Stimulated activated CD4-positive, alpha-beta T cell treated with anti-CD3 and anti-CD28 coated beads, Interleukin-4, amount 100 ng/mL, for 48 hours (primary cell): ENCODE measurements around the gene TAF9B.
"Not testable (repeated sequence)": the region's sequence is repeated elsewhere in the genome, so short reads cannot be mapped to it uniquely, and the experiment has no call there.

Experiments used
- DNase-seq, 2 donors: peaks; one replicate each; pipeline ENCODE4 v3.0.0-alpha.2; 2020; ENCODE audit warnings: low read depth in 2 of 2

Gene TAF9B

GRCh38 chrX:78139160-78140123 lies at the start of gene TAF9B:
Gene TAF9B, minus strand, starts transcription at chrX:78139650. Its CDS starts 39 bp downstream, at chrX:78139611.
- peak; percentile 70 to 79 for DNase-seq

DNA sequence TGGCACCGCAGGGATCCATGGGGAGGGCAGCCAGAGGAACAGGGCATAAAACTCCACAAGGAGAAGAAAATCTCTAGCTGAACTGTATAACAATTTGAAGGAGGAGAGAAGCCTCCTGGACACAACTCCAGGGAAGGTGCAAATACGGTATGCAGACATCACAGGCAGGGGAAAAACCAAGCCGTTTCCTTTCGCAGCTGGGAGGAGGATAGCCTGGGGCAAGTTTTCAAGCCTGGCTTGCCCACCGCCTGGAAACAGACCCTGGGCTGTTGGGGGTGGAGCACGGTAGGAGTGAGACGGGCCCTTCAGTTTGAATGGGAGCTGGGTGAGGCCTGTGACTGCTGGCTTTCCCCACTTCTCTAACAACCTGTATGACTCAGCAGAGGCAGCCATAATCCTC lies 43.4 kb upstream of the TAF9B start:
- no peak for DNase-seq

DNA sequence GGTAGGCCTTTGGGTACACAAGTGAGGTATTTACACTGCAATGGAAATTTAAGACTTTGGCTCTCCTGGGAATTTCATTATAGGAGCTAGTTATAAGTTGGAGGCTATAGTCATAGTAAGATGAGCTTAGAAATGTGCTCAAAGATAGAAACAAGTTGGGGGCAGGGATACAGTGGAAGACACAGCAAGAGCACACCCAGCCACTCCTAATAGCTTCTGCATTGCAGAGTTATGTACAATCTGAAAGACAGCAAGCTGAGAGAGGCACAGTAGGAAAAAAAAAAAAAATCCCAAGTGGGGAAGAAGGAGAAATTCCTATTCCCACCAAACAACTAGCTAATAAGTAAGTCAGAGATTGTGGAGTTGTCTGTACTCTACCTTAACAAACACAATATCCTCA lies 41.9 kb upstream of the TAF9B start:
- no peak for DNase-seq

DNA sequence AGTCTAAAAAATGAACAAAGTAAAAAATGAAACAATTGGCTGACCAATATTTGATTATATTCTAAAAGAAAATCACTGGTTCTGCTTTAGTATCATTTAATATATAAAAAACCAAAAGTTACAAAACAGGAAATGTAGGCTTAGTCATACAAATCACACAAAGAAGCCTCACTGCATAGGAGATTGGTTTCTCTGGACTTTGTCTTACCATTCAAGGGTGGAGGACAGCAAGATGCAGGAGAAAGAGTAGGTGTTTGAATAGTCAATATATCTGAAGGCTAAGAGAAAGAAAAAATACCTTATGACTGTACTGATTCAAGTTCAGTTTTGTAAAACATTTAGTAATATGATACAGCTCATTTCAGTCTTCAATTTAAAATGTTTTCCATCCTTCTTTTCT lies 28.6 kb upstream of the TAF9B start:
- DNase-seq: no peak

GRCh38 chrX:78165425-78165824 lies 26.0 kb upstream of the TAF9B start:
- DNase-seq: no peak

DNA sequence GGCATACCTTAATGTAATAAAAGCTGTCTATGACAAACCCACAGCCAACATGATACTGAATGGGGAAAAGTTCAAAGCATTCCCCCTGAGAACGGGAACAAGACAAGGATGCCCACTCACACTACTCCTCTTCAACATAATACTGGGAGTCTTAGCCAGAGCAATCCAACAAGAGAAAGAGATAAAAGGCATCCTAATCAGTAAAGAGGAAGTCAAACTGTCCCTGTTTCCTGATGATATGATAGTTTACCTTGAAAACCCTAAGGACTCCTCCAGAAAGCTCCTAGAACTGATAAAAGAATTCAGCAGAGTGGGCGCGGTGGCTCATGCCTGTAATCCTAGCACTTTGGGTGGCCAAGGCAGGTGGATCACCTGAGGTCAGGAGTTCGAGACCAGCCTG lies 23.7 kb upstream of the TAF9B start:
- DNase-seq: not testable (repeated sequence)

DNA sequence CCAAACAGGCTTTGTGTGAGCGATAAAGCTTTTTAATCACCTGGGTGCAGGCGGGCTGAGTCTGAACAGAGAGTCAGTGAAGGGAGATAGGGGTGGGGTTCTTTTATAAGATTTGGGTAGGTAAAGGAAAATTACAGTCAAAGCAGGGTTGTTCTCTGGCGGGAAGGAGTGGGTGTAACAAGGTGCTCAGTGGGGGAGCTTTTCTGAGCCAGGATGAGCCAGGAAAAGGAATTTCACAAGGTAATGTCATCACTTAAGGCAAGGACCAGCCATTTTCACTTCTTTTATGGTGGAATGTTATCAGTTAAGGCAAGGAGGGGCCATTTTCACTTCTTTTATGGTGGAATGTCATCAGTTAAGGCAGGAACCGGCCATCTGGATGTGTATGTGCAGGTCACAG lies 21.3 kb upstream of the TAF9B start:
- not testable (repeated sequence) for DNase-seq

- DNase-seq: not testable (repeated sequence)
Measured at GRCh38 chrX:78157846-78158245, 18.4 kb upstream of the TAF9B start.

DNA sequence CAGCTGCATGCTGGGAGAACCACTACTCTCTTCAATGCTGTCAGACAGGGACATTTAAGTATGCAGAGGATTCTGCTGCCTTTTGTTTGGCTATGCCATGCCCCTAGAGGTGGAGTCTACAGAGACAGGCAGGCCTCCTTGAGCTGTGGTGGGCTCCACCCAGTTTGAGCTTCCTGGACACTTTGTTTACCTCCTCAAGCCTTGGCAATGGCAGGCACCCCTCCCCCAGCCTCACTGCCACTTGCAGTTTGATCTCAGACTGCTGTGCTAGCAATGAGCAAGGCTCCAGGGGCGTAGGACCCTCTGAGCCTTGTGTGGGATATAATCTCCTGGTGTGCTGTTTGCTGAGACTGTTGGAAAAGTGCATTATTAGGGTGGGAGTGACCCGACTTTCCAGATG lies 17.9 kb upstream of the TAF9B start:
- DNase-seq: not testable (repeated sequence)

DNA sequence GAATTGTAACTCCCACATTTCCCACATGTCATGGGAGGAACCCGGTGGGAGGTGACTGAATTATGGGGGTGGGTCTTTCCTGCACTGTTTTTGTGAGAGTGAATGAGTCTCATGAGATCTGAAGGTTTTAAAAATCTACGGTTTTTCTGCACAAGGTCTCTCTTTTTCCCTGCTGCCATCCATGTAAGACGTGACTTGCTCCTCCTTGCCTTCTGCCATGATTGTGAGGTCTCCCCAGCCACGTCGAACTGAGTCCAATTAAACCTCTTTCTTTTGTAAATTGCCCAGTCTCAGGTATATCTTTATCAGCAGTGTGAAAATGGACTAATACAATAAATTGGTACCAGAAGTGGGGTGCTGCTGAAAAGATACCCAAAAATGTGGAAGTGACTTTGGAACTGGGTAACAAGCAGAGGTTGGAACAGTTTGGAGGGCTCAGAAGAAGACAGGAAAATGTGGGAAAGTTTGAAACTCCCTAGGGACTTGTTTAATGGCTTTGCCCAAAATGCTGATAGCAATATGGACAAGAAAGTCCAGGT lies 7.6 kb upstream of the TAF9B start:
- DNase-seq: not testable (repeated sequence)

GRCh38 chrX:78140206-78140605 lies 756 bp upstream of the TAF9B start:
- no peak for DNase-seq

DNA sequence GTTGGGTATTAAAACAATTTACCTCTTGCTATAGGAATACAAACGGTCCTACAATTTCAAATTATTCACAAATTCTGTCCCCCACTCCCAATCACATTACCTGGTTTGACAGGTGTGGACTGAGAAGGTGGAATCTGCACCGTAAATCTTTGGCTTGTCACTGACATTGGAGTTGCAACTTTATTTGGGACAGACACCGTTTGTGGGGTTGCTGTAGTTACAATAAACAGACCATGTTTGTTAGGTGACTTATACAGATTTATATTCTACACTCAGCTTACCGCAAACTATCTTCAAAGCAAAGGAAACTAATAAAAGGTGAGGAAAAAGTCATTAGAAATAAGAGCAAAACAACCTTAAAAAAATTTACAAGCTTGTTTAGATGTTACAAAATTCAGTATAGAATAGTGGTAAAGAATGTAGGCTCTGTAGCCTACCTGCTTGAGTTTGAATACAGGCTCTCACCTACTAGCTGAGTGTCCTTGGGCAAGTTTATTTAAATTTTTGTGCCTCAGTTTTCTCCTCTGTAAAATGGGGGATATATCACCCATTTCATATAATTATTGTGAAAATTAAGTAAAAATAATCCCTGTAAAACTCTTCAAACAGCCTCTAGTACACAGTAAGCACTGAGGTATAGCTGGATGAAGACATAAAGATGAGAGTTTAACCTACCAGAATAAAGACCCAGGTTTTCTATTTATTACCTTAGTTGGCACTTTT lies 6.1 kb downstream of the TAF9B start:
- no peak for DNase-seq

DNA sequence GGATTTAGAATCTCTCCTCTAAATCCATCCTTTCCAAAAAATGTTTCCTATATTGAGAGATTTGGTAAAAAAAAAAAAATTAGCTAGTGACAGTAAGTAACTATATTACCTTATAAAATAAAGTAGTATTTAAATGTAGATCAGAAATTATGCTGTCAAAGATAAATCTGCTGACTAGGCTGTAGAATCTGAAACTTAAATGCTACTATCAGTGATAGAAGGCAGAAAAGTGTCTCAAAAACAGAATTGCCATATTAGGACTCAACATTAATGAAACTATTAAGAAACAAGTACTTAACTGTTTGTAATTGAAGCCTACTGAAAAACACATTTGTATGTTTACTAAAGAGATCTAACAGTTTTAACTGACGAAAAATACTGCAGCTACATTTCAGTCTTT lies 8.3 kb downstream of the TAF9B start:
- DNase-seq: no peak

DNA sequence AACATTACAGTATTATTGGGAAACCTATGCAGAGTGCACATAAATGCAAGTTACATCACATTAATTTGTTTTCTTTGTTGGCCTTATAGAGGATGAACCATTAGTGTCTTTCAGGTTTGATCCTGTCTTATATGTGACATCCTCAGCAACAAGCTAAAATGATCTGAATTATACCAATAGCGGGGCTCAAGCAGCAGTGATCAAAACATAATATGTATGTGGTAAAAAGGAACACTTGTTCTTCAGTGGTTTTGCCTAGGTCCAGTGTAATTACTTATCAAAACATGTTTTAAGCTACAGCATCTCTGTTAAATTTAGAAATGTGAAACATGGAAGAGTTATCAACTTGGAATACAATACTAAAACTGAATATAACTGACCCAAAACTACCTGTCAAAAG lies 9.1 kb downstream of the TAF9B start:
- no peak for DNase-seq

DNA sequence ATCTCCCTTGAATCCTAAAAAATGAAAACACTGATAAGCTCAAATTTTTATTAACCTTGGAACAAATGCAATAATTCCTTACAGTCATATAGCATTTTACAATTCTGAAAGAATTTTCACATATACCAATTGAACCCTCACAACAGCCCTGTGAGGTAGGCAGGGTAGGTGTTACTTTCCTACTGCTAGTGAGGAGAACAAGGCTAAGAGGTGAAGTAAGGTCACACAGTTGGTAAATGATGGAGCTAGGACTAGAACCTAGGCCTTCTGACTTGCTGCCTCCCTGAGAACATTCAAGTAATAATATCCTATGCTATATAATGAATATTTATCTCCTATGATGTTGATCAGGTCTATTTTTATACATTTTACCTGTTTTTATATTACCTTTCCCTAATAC lies 9.7 kb downstream of the TAF9B start:
- no peak for DNase-seq

DNA sequence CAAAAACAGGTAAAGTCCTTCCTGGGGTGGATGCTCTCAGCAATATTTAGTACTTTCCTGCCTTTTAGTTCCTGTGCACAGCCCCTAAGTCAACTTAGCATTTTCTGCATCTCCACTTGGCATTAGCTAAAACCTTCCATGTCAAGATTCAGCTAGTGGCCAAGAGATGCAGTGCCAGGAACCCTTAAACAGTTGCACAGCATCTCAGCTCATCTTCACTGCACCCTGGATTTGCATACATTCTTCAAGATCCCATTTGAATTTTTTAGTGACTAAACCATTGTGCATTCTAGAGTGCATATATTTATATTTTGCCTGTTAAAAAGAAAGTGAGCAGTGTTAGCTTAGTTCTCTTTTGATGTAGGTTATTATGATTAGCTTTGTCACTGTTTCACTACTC lies 13.7 kb downstream of the TAF9B start:
- DNase-seq: not testable (repeated sequence)

GRCh38 chrX:78125148-78125547 lies 14.3 kb downstream of the TAF9B start:
- no peak for DNase-seq

- no peak for DNase-seq
Measured at GRCh38 chrX:78124307-78124706, 15.1 kb downstream of the TAF9B start.

DNA sequence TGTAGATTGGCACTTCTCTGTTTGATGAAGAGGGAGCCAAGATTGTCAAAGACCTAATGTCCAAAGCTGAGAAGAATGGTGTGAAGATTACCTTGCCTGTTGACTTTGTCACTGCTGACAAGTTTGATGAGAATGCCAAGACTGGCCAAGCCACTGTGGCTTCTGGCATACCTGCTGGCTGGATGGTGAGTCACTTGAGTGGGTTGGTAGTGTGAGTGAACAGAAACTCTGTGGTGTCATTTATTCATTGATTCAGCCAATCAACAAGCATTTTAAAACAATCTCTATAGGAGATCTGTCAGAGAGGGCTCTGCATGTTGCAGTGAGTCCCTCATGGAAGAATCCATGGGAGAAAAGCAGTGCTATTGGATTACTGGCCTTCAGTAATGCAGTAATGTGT lies 16.3 kb downstream of the TAF9B start:
- DNase-seq: no peak

GRCh38 chrX:78119521-78120227 lies 19.8 kb downstream of the TAF9B start:
- DNase-seq: no peak

DNA sequence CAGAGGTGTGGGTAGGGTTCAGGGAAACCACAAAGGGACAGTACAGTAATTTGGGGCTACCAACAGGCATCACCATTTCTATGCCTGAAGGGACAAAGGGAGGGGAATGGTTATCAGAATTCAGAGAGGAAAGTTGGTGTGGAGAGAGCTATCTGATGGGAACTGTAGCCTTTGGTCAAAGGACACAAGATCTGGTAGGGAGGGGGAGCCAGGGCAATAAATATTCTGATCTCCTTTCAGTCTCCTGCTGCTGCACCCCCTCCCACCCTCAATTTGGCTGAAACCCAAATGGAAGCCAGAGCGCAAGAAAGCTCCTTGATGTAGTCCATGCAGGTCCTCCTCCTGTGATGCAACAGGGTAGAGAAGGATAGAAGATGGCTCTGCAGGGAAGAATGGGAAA lies 20.8 kb downstream of the TAF9B start:
- no peak for DNase-seq

DNA sequence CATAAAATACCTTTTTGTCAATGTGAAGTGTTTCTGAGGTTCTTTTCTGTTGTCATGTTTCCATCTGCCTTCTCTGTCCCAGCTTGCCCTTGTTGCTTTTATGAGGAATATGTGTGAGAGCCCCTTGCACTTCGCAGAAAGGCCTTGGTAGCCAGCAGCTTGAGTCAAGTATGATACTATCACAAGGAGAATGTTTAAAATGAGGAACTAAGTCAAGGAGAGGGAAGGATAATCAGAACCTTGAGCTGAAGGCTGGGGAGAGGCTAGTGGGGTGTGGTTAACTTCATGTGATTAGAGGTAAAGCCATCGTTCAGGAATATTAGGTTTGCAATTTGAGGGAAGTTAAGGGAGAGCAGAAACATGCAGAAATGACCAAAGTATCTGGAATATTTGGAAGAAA lies 22.7 kb downstream of the TAF9B start:
- DNase-seq: no peak
